ENCODE measurements around the gene NAA40. TPM values are rescaled to one million over a fixed set of nuclear protein-coding genes. Genes with fewer than 3 reads are reported as not detected.
"Not testable (repeated sequence)": the region's sequence is repeated elsewhere in the genome, so short reads cannot be mapped to it uniquely, and the experiment has no call there.

NAA40 gene
- total RNA-seq, 1 donor, result 16.4 TPM

- DNase-seq (ENCODE audit: low read depth), result no peak
- H3K4me3 ChIP-seq (ENCODE audit: low read depth, low read length), result no peak overlapping the region
These were observed 30.7 kb downstream of the NAA40 start for GRCh38 chr11:63969461-63969860.

GRCh38 chr11:63970902-63971301, 32.1 kb downstream of the NAA40 start:
- H3K4me3 ChIP-seq (ENCODE audit: low read depth, low read length), result no peak overlapping the region
- no peak for DNase-seq (ENCODE audit: low read depth)
- no peak for TF ChIP-seq CTCF (IDR thresholded peaks at IDR 0.05; ENCODE audit: insufficient read depth, low read depth, low read length)

More at GRCh38 chr11:63969461-63969860, 30.7 kb downstream of the NAA40 start:
- TF ChIP-seq CTCF (IDR thresholded peaks at IDR 0.05; ENCODE audit: insufficient read depth, low read depth, low read length), result no peak

- not testable (repeated sequence) for DNase-seq (ENCODE audit: low read depth)
- peak overlapping the region; percentile 30 for H3K4me3 ChIP-seq (ENCODE audit: low read depth, low read length)
These were observed 35.1 kb downstream of the NAA40 start for GRCh38 chr11:63973912-63974258.

GRCh38 chr11:63974259-63975143, 35.7 kb downstream of the NAA40 start, which contains the start of gene COX8A:
Gene COX8A (plus strand): TSS chr11:63974620. CDS start chr11:63974681, 61 bp downstream.
- H3K4me3 ChIP-seq (ENCODE audit: low read depth, low read length), result peak within 1 kb of the TSS; percentile 97
- peak; percentile 20 for TF ChIP-seq CTCF (IDR thresholded peaks at IDR 0.05; ENCODE audit: insufficient read depth, low read depth, low read length)
- peak; percentile 100 for DNase-seq (ENCODE audit: low read depth)

- TF ChIP-seq CTCF (IDR thresholded peaks at IDR 0.05; ENCODE audit: insufficient read depth, low read depth, low read length), result no peak
- no peak overlapping the region for H3K4me3 ChIP-seq (ENCODE audit: low read depth, low read length)
- DNase-seq (ENCODE audit: low read depth), result no peak
These were observed 39.9 kb downstream of the NAA40 start for GRCh38 chr11:63978551-63979239.

GRCh38 chr11:63979426-63979825, 40.6 kb downstream of the NAA40 start:
- H3K4me3 ChIP-seq (ENCODE audit: low read depth, low read length), result no peak overlapping the region
- DNase-seq (ENCODE audit: low read depth), result no peak
- TF ChIP-seq CTCF (IDR thresholded peaks at IDR 0.05; ENCODE audit: insufficient read depth, low read depth, low read length), result no peak

- no peak for TF ChIP-seq CTCF (IDR thresholded peaks at IDR 0.05; ENCODE audit: insufficient read depth, low read depth, low read length)
- peak overlapping the region; percentile 94 for H3K4me3 ChIP-seq (ENCODE audit: low read depth, low read length)
- no peak for DNase-seq (ENCODE audit: low read depth)
These were observed 47.0 kb downstream of the NAA40 start for GRCh38 chr11:63985812-63986155.
